ENCODE results near the gene SLC9A9. TPM values are rescaled to one million over a fixed set of nuclear protein-coding genes. Genes with fewer than 3 reads are reported as not detected.

The SLC9A9 gene
- total and polyA plus RNA-seq, 2 of the 8 experiments (the other 6 are each of a cell fraction or from before 2014, with no cell fraction given) = 0.48 to 1.1 TPM

- TF ChIP-seq GTF2F1 (IDR thresholded peaks at IDR 0.05; ENCODE audit: borderline replicate concordance, low read depth, low read length) (no peak), USF2 (IDR thresholded peaks at IDR 0.05; ENCODE audit: low read length) (no peak), MAX (IDR thresholded peaks at IDR 0.05) (no peak), YY1 (IDR thresholded peaks at IDR 0.05; ENCODE audit: low read depth, low read length) (no peak), RNF2 (IDR thresholded peaks at IDR 0.05; ENCODE audit: borderline replicate concordance, low read depth, low read length, missing control alignments, poor library complexity, severe bottlenecking) (no peak), TCF12 (IDR thresholded peaks at IDR 0.05; ENCODE audit: low read depth, low read length) (no peak), CHD7 (IDR thresholded peaks at IDR 0.05; ENCODE audit: insufficient replicate concordance, low read length) (no peak), CBX8 (IDR thresholded peaks at IDR 0.05; ENCODE audit: borderline replicate concordance, low read depth, low read length) (no peak)
Measured at GRCh38 chr3:143510601-143511000, 337.7 kb downstream of the SLC9A9 start (continued).
